GM12874 (cell line): ENCODE measurements around the gene VAPB.

Experiments used
- CTCF ChIP-seq: IDR thresholded peaks from 2 replicates; pipeline ENCODE4 v1.5.1; 2011; ENCODE audit warnings: low read depth, mild to moderate bottlenecking, control low read depth, low read length, moderate library complexity; ENCODE audit not compliant: insufficient read depth

VAPB gene

GRCh38 chr20:58381627-58382026 lies 7.4 kb upstream of the VAPB start:
- TF ChIP-seq CTCF = no peak

GRCh38 chr20:58382096-58382495 lies 6.9 kb upstream of the VAPB start:
- TF ChIP-seq CTCF = no peak

GRCh38 chr20:58384821-58385220 lies 4.2 kb upstream of the VAPB start:
- TF ChIP-seq CTCF = no peak

- no peak for TF ChIP-seq CTCF
These were observed 914 bp upstream of the VAPB start for GRCh38 chr20:58388028-58388601.

- no peak for TF ChIP-seq CTCF
These were observed 417 bp downstream of the VAPB start for GRCh38 chr20:58389324-58389967.

GRCh38 chr20:58389968-58390658 lies 1.1 kb downstream of the VAPB start:
- no peak for TF ChIP-seq CTCF

- no peak for TF ChIP-seq CTCF
These were observed 1.6 kb downstream of the VAPB start for GRCh38 chr20:58390659-58391035.
